RWPE2 (cell line): ENCODE results near the gene CNTN4.

ENCODE experiments used
- ATAC-seq: fragments of 200-7000 bp; cut with Tn5 transposase; 3 replicates; pipeline ENCODE4 v1.9.1; 2021; ENCODE audit warnings: low read depth
- DNase-seq: peaks from one replicate; pipeline ENCODE4 v3.0.0-alpha.2; 2020; ENCODE audit warnings: low spot score
- H3K27ac ChIP-seq: fragments of 450-650 bp; 2 replicates; pipeline ENCODE4 v1.5.1; 2017; ENCODE audit warnings: mild to moderate bottlenecking; ENCODE audit not compliant: poor library complexity, severe bottlenecking
- H3K27me3 ChIP-seq: fragments of 250-450 bp; sonication (Bioruptor Pico); 2 replicates; pipeline ENCODE4 v1.5.1; 2021; ENCODE audit warnings: mild to moderate bottlenecking, moderate library complexity; ENCODE audit not compliant: insufficient read depth, poor library complexity, severe bottlenecking
- H3K36me3 ChIP-seq: fragments of 250-450 bp; sonication (Bioruptor Pico); 2 replicates; pipeline ENCODE4 v1.5.1; 2020; ENCODE audit warnings: low read depth, mild to moderate bottlenecking, moderate library complexity
- H3K4me1 ChIP-seq: fragments of 250-450 bp; sonication (Bioruptor Pico); 2 replicates; pipeline ENCODE4 v1.5.1; 2021; ENCODE audit warnings: mild to moderate bottlenecking, moderate library complexity; ENCODE audit not compliant: insufficient read depth, poor library complexity, severe bottlenecking
- H3K4me3 ChIP-seq: fragments of 250-450 bp; sonication (Bioruptor Pico); 2 replicates; pipeline ENCODE4 v1.5.1; 2021; ENCODE audit warnings: mild to moderate bottlenecking, moderate library complexity; ENCODE audit not compliant: severe bottlenecking
- H3K9me3 ChIP-seq: fragments of 250-450 bp; sonication (Bioruptor Pico); 2 replicates; pipeline ENCODE4 v1.5.1; 2021; ENCODE audit warnings: mild to moderate bottlenecking, moderate library complexity; ENCODE audit not compliant: severe bottlenecking
- CTCF ChIP-seq: fragments of 450-650 bp; IDR thresholded peaks from one replicate; pipeline ENCODE4 v1.5.1; 2017; ENCODE audit warnings: mild to moderate bottlenecking, moderate library complexity; ENCODE audit not compliant: poor library complexity, severe bottlenecking

Gene CNTN4

GRCh38 chr3:2880218-2880756 is 781.6 kb downstream of the CNTN4 start:
- ATAC-seq = no peak
- no peaks in the 10 kb centered on the region for H3K4me1 ChIP-seq

GRCh38 chr3:2883283-2883682 is 784.6 kb downstream of the CNTN4 start:
- Histone ChIP-seq H3K27me3 (no peaks in the 10 kb centered on the region), H3K4me3 (no peak overlapping the region), H3K27ac (no peak overlapping the region), H3K36me3 (no peaks in the 10 kb centered on the region), H3K9me3 (no peaks in the 10 kb centered on the region), H3K4me1 (no peaks in the 10 kb centered on the region)
- ATAC-seq = no peak
- no peak for TF ChIP-seq CTCF
- no peak for DNase-seq

More at GRCh38 chr3:2880218-2880756, 781.6 kb downstream of the CNTN4 start:
- DNase-seq = no peak
- Histone ChIP-seq H3K9me3 (no peaks in the 10 kb centered on the region), H3K36me3 (no peaks in the 10 kb centered on the region), H3K27ac (no peak overlapping the region), H3K4me3 (no peak overlapping the region), H3K27me3 (no peaks in the 10 kb centered on the region)
- no peak for TF ChIP-seq CTCF

- ATAC-seq (no peak), DNase-seq (no peak)
- TF ChIP-seq CTCF = no peak
- H3K4me3 ChIP-seq = no peak overlapping the region
- H3K36me3 ChIP-seq = no peaks in the 10 kb centered on the region
- H3K4me1 ChIP-seq = no peaks in the 10 kb centered on the region
- H3K27ac ChIP-seq = no peak overlapping the region
- H3K9me3 ChIP-seq = peaks cover 2% of the 10 kb centered on the region
- no peaks in the 10 kb centered on the region for H3K27me3 ChIP-seq
Observed at GRCh38 chr3:2888592-2888991, 789.9 kb downstream of the CNTN4 start.

- TF ChIP-seq CTCF = no peak
- H3K9me3 ChIP-seq = peaks cover 2% of the 10 kb centered on the region
- H3K27me3 ChIP-seq = no peaks in the 10 kb centered on the region
- no peak overlapping the region for H3K27ac ChIP-seq
- DNase-seq (no peak), ATAC-seq (no peak)
- H3K4me1 ChIP-seq = no peaks in the 10 kb centered on the region
- no peaks in the 10 kb centered on the region for H3K36me3 ChIP-seq
- no peak overlapping the region for H3K4me3 ChIP-seq
Observed at GRCh38 chr3:2889736-2890135, 791.1 kb downstream of the CNTN4 start.

GRCh38 chr3:2896308-2896939 is 797.8 kb downstream of the CNTN4 start:
- DNase-seq = no peak

More at GRCh38 chr3:2896308-2896939, 797.8 kb downstream of the CNTN4 start:
- H3K4me1 ChIP-seq = no peaks in the 10 kb centered on the region
- no peak for TF ChIP-seq CTCF
- no peaks in the 10 kb centered on the region for H3K36me3 ChIP-seq
- H3K27me3 ChIP-seq = no peaks in the 10 kb centered on the region
- ATAC-seq = no peak
- no peak overlapping the region for H3K4me3 ChIP-seq
- no peak overlapping the region for H3K27ac ChIP-seq
- no peaks in the 10 kb centered on the region for H3K9me3 ChIP-seq
